ENCODE measurements around the gene IVL.

Gene IVL

GRCh38 chr1:152907686-152908601 lies at the start of gene IVL:
Gene IVL (plus strand): TSS chr1:152908546. CDS start chr1:152909798, 1,252 bp downstream.
- no peak for DNase-seq

- no peak for DNase-seq
These were observed 48.6 kb upstream of the IVL start, which contains the start of gene LCE7A for GRCh38 chr1:152859696-152860095. Gene LCE7A (plus strand): TSS chr1:152859996. CDS start chr1:152860698, 702 bp downstream.

- DNase-seq: no peak
These were observed 48.2 kb upstream of the IVL start for GRCh38 chr1:152860129-152860528.

- DNase-seq: no peak
These were observed 47.0 kb upstream of the IVL start for GRCh38 chr1:152861374-152861773.

- DNase-seq: no peak
These were observed 43.9 kb upstream of the IVL start for GRCh38 chr1:152864443-152864842.

GRCh38 chr1:152866321-152866720 lies 42.0 kb upstream of the IVL start:
- no peak for DNase-seq

- no peak for DNase-seq
These were observed 38.4 kb upstream of the IVL start for GRCh38 chr1:152869808-152870419.

- DNase-seq: no peak
These were observed 37.3 kb upstream of the IVL start for GRCh38 chr1:152870831-152871730.

GRCh38 chr1:152871731-152872126 lies 36.6 kb upstream of the IVL start:
- no peak for DNase-seq

- no peak for DNase-seq
These were observed 34.9 kb upstream of the IVL start for GRCh38 chr1:152873495-152873894.

- no peak for DNase-seq
These were observed 31.5 kb upstream of the IVL start for GRCh38 chr1:152876827-152877226.

GRCh38 chr1:152878042-152878441 lies 30.3 kb upstream of the IVL start, which contains the start of gene SMCP:
Gene SMCP (plus strand): TSS chr1:152878322. CDS start chr1:152884423, 6,101 bp downstream.
- no peak for DNase-seq

GRCh38 chr1:152879559-152880198 lies 28.7 kb upstream of the IVL start:
- no peak for DNase-seq

GRCh38 chr1:152880316-152880715 lies 28.0 kb upstream of the IVL start:
- no peak for DNase-seq

- no peak for DNase-seq
These were observed 27.4 kb upstream of the IVL start for GRCh38 chr1:152880907-152881306.

GRCh38 chr1:152884085-152884484 lies 24.3 kb upstream of the IVL start:
- no peak for DNase-seq

- no peak for DNase-seq
These were observed 23.8 kb upstream of the IVL start for GRCh38 chr1:152884506-152884905.

GRCh38 chr1:152884966-152885624 lies 23.3 kb upstream of the IVL start:
- DNase-seq: no peak

- no peak for DNase-seq
These were observed 22.3 kb upstream of the IVL start for GRCh38 chr1:152886085-152886484.

- DNase-seq: no peak
These were observed 21.5 kb upstream of the IVL start for GRCh38 chr1:152886758-152887409.

GRCh38 chr1:152888126-152888525 lies 20.2 kb upstream of the IVL start:
- DNase-seq: no peak
